WTC11 (cell line): ENCODE measurements around the gene NDUFA13. TPM values are rescaled to one million over a fixed set of nuclear protein-coding genes. Genes with fewer than 3 reads are reported as not detected.

Experiments used
- ATAC-seq: fragments of 200-7000 bp; cut with Tn5 transposase; 2 replicates; pipeline ENCODE4 v1.10.0; 2021; ENCODE audit warnings: mild to moderate bottlenecking, moderate library complexity
- CTCF ChIA-PET: fragments of 300-600 bp; sonication (Branson Sonifier 250); formaldehyde crosslinking; loops from one replicate; lab custom pipeline; 2021; ENCODE audit warnings: antibody characterized with exemption; lab: Charles Lee
- POLR2A ChIA-PET: fragments of 350-600 bp; sonication (Branson Sonifier 250); formaldehyde crosslinking; loops from one replicate; lab custom pipeline; 2021; ENCODE audit warnings: antibody characterized with exemption; lab: Charles Lee
- DNase-seq: peaks from one replicate; pipeline ENCODE4 v3.0.0; 2021; ENCODE audit warnings: low spot score
- H3K27ac Mint-ChIP-seq: 2 replicates; pipeline ENCODE4 v1.8.0; 2021; ENCODE audit warnings: mixed read lengths
- H3K27me3 Mint-ChIP-seq: 2 replicates; pipeline ENCODE4 v1.8.0; 2021; ENCODE audit warnings: low read depth, mild to moderate bottlenecking, moderate library complexity, mixed read lengths
- H3K36me3 Mint-ChIP-seq: 2 replicates; pipeline ENCODE4 v1.8.0; 2021; ENCODE audit warnings: mixed read lengths
- H3K4me1 Mint-ChIP-seq: 2 replicates; pipeline ENCODE4 v1.8.0; 2022; ENCODE audit warnings: mixed read lengths
- H3K4me3 Mint-ChIP-seq: 2 replicates; pipeline ENCODE4 v1.8.0; 2021; ENCODE audit warnings: mild to moderate bottlenecking, moderate library complexity, mixed read lengths
- H3K9me3 Mint-ChIP-seq: 2 replicates; pipeline ENCODE4 v1.8.0; 2021; ENCODE audit warnings: mixed read lengths
- ATF2 ChIP-seq: sonication (generic); formaldehyde crosslinking; IDR thresholded peaks from 2 replicates; pipeline ENCODE4 v1.8.1; 2022; ENCODE audit warnings: low read depth, missing genetic modification reagents, borderline replicate concordance
- E2F4 ChIP-seq: sonication (generic); formaldehyde crosslinking; IDR thresholded peaks from 2 replicates; pipeline ENCODE4 v1.8.1; 2022; ENCODE audit warnings: low read depth, mild to moderate bottlenecking, moderate library complexity, missing genetic modification reagents, borderline replicate concordance
- GRHL2 ChIP-seq: fragments of 250-450 bp; sonication (Bioruptor Pico); IDR thresholded peaks from 2 replicates; pipeline ENCODE4 v1.8.0; 2022; ENCODE audit warnings: mild to moderate bottlenecking, moderate library complexity; ENCODE audit not compliant: insufficient replicate concordance, severe bottlenecking
- HMGA2 ChIP-seq: fragments of 250-450 bp; sonication (Bioruptor Pico); IDR thresholded peaks from 2 replicates; pipeline ENCODE4 v1.4.0; 2021; ENCODE audit warnings: mild to moderate bottlenecking, moderate library complexity
- IRF1 ChIP-seq: sonication (generic); formaldehyde crosslinking; IDR thresholded peaks from 2 replicates; pipeline ENCODE4 v1.8.0; 2023; ENCODE audit warnings: missing genetic modification reagents
- IRF2 ChIP-seq: sonication (generic); formaldehyde crosslinking; IDR thresholded peaks from 2 replicates; pipeline ENCODE4 v1.8.0; 2022; ENCODE audit warnings: low read depth, missing genetic modification reagents, borderline replicate concordance
- MAX ChIP-seq: sonication (generic); formaldehyde crosslinking; IDR thresholded peaks from 2 replicates; pipeline ENCODE4 v1.8.0; 2022; ENCODE audit warnings: mild to moderate bottlenecking, missing genetic modification reagents
- NFATC4 ChIP-seq: fragments of 250-450 bp; sonication (Bioruptor Pico); IDR thresholded peaks from 2 replicates; pipeline ENCODE4 v1.9.0; 2021; ENCODE audit warnings: mild to moderate bottlenecking
- SMAD3 ChIP-seq: sonication (generic); formaldehyde crosslinking; IDR thresholded peaks from 2 replicates; pipeline ENCODE4 v1.8.0; 2022; ENCODE audit warnings: missing genetic modification reagents, mild to moderate bottlenecking, borderline replicate concordance
- SMAD4 ChIP-seq: sonication (generic); formaldehyde crosslinking; IDR thresholded peaks from 2 replicates; pipeline ENCODE4 v1.8.0; 2022; ENCODE audit warnings: mild to moderate bottlenecking, missing genetic modification reagents
- STAT6 ChIP-seq: sonication (generic); formaldehyde crosslinking; conservative IDR thresholded peaks from 2 replicates; pipeline ENCODE4 v1.8.1; 2023; ENCODE audit warnings: mild to moderate bottlenecking, low read depth, missing genetic modification reagents, moderate library complexity
- TCF7 ChIP-seq: sonication (generic); formaldehyde crosslinking; IDR thresholded peaks from 2 replicates; pipeline ENCODE4 v1.8.0; 2022; ENCODE audit warnings: mild to moderate bottlenecking, low read depth, missing genetic modification reagents, moderate library complexity
- ZNF317 ChIP-seq: sonication (generic); formaldehyde crosslinking; IDR thresholded peaks from 2 replicates; pipeline ENCODE4 v1.8.1; 2023; ENCODE audit warnings: low read depth, mild to moderate bottlenecking, moderate library complexity, missing genetic modification reagents, borderline replicate concordance
- ZNF396 ChIP-seq: fragments of 250-450 bp; sonication (Bioruptor Pico); IDR thresholded peaks from 2 replicates; pipeline ENCODE4 v1.8.0; 2021; ENCODE audit warnings: mild to moderate bottlenecking, moderate library complexity, borderline replicate concordance
- ZNF416 ChIP-seq: fragments of 250-450 bp; sonication (Bioruptor Pico); IDR thresholded peaks from 2 replicates; pipeline ENCODE4 v1.9.0; 2021; ENCODE audit warnings: mild to moderate bottlenecking, inconsistent platforms
- ZNF512 ChIP-seq: sonication (generic); formaldehyde crosslinking; IDR thresholded peaks from 2 replicates; pipeline ENCODE4 v1.8.1; 2022; ENCODE audit warnings: missing genetic modification reagents, borderline replicate concordance
- total RNA-seq: library from RNA; stranded (reverse); gene quantifications from 3 replicates; pipeline ENCODE4 v1.2.3, GENCODE V29; 2021
- TF ChIP-seq, protein P1 (sequence below): sonication (generic); formaldehyde crosslinking; conservative IDR thresholded peaks from 2 replicates; pipeline ENCODE4 v1.8.1; 2022; ENCODE audit warnings: mild to moderate bottlenecking, missing genetic modification reagents
- TF ChIP-seq, protein P2 (sequence below): sonication (generic); formaldehyde crosslinking; IDR thresholded peaks from 2 replicates; pipeline ENCODE4 v1.8.1; 2023; ENCODE audit warnings: mild to moderate bottlenecking, missing genetic modification reagents, moderate library complexity

NDUFA13 gene
- total RNA-seq, 1 experiment from 2014 or later, result 519 TPM

DNA sequence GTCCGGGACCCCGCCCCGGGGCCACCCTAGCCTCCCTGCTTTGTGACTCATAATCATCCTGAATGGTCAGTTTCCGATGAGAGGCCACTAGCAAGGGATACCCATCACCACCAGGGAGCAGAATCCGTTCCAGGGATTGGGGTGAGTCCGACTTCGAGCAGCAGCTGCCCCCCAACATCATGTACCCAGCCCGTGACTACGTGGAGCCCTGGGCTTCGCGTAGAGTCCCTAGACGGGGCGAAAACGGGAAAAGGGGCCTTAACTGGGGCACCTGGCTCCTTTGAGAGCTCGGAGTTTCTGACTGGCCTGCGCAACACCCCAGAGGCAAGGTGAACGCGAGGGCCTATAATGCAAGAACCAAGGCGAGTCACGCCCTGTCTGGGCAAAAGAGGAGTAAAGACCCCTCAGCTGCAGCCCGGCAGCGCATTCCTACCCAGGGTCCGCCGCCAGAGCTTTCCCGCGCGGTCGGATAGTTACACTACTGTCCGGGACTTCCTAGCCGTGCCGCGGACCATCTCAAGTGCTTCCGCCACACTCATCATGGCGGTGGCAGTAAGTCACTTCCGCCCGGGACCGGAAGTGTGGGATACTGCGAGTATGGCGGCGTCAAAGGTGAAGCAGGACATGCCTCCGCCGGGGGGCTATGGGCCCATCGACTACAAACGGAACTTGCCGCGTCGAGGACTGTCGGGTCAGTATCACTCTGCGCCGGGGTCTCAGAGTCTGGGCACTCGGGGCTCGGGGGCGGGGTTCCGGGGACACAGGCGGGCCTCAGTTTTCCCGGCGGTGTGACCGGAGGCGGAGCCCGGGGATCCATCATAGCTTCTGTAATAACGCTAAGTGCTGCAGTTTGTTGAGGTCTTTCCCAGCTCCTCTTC, at the start of gene NDUFA13 (continued):
- TF ChIP-seq ZNF512 (no peak), ATF2 (CRISPR knock-in tag) (no peak), TCF7 (CRISPR knock-in tag) (no peak), GRHL2 (CRISPR knock-in tag) (no peak), SMAD4 (CRISPR knock-in tag) (no peak), SMAD3 (no peak), MAX (peak; percentile 79), NFATC4 (CRISPR knock-in tag) (no peak), IRF1 (no peak), STAT6 (CRISPR knock-in tag) (no peak), HMGA2 (no peak), IRF2 (CRISPR knock-in tag) (no peak), E2F4 (CRISPR knock-in tag) (no peak), ZNF396 (CRISPR knock-in tag) (no peak)
- TF ChIP-seq, protein P1, sequence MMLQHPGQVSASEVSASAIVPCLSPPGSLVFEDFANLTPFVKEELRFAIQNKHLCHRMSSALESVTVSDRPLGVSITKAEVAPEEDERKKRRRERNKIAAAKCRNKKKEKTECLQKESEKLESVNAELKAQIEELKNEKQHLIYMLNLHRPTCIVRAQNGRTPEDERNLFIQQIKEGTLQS (CRISPR knock-in tag), result no peak

DNA sequence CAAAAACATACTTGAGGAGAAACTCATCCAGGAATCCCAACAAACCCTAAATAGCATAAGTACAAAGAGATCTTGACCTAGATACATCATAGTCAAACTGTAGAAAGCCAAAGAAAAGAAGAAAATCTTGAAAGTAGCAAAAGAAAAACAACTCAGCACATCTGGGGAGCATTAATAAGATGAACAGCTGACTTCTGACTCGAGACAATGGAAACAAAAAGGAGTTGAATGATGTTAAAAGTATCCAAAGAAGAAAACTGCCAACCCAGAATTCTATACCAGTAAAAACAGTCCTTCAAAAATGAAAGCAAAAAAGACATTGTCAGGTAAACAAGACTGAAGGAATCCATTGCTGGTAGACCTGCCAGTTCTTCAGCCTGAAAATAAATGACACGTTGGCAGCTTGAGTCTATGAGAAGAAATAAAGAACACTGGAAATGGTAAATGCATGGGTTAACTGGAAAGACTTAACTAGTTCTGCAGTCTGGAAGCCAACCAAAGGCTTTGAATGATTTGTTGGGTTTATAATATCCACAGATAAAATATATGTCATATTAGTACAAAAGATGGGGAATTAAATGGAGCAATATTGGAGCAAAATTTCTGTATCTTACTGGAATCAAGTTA, 47.5 kb upstream of the NDUFA13 start:
- no peak overlapping the region for H3K27ac Mint-ChIP-seq
- CTCF ChIA-PET, result no interaction called here
- peaks cover 32% of the 10 kb centered on the region for H3K9me3 Mint-ChIP-seq

More for the DNA sequence above, 47.5 kb upstream of the NDUFA13 start:
- TF ChIP-seq ZNF317 (CRISPR knock-in tag), result peak; percentile 99
- TF ChIP-seq, protein P2, sequence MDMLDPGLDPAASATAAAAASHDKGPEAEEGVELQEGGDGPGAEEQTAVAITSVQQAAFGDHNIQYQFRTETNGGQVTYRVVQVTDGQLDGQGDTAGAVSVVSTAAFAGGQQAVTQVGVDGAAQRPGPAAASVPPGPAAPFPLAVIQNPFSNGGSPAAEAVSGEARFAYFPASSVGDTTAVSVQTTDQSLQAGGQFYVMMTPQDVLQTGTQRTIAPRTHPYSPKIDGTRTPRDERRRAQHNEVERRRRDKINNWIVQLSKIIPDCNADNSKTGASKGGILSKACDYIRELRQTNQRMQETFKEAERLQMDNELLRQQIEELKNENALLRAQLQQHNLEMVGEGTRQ (CRISPR knock-in tag), result no peak
- TF ChIP-seq ZNF416, result no peak
- no peak overlapping the region for H3K4me3 Mint-ChIP-seq
- POLR2A ChIA-PET, result no interaction called here
- H3K27me3 Mint-ChIP-seq, result no peaks in the 10 kb centered on the region
- peaks cover 25% of the 10 kb centered on the region for H3K4me1 Mint-ChIP-seq
- no peak for DNase-seq
- peaks cover 63% of the 10 kb centered on the region for H3K36me3 Mint-ChIP-seq
- no peak for ATAC-seq
